KOPT-K1 (cell line): ENCODE data around the gene GPRC5A.
"Not testable (repeated sequence)": the region's sequence is repeated elsewhere in the genome, so short reads cannot be mapped to it uniquely, and the experiment has no call there.

ENCODE experiments used
- H3K27ac ChIP-seq: fragments of 200-600 bp; sonication (generic); 2 replicates; pipeline ENCODE4 v1.5.1; 2016; ENCODE audit warnings: antibody characterized with exemption, mild to moderate bottlenecking, low read depth, low read length; ENCODE audit not compliant: poor library complexity, severe bottlenecking
- H3K36me3 ChIP-seq: fragments of 200-600 bp; sonication (generic); 2 replicates; pipeline ENCODE4 v1.5.1; 2017; ENCODE audit warnings: antibody characterized with exemption, mild to moderate bottlenecking, low read length, moderate library complexity; ENCODE audit not compliant: insufficient read depth
- H3K9me3 ChIP-seq: fragments of 200-600 bp; sonication (generic); 2 replicates; pipeline ENCODE4 v1.5.1; 2017; ENCODE audit warnings: antibody characterized with exemption, low read length, mild to moderate bottlenecking; ENCODE audit not compliant: insufficient read depth, poor library complexity, severe bottlenecking

GPRC5A gene

GRCh38 chr12:12891080-12891880 lies at the start of gene GPRC5A:
Gene GPRC5A (plus strand): TSS chr12:12891562. CDS start chr12:12908250, 16,688 bp downstream.
- Histone ChIP-seq H3K27ac (no peak within 1 kb of the TSS), H3K9me3 (no peaks in the 10 kb centered on the region), H3K36me3 (no peaks in the 10 kb centered on the region)

- H3K27ac ChIP-seq: no peak overlapping the region
- no peaks in the 10 kb centered on the region for H3K36me3 ChIP-seq
- peaks cover 3% of the 10 kb centered on the region for H3K9me3 ChIP-seq
These were observed 45.5 kb upstream of the GPRC5A start for GRCh38 chr12:12845794-12846243.

- H3K9me3 ChIP-seq, H3K36me3 ChIP-seq, H3K27ac ChIP-seq: not testable (repeated sequence)
These were observed 44.6 kb upstream of the GPRC5A start for GRCh38 chr12:12846780-12847179.

GRCh38 chr12:12853435-12853834 lies 37.9 kb upstream of the GPRC5A start:
- Histone ChIP-seq H3K9me3 (peaks cover 9% of the 10 kb centered on the region), H3K27ac (no peak overlapping the region), H3K36me3 (no peaks in the 10 kb centered on the region)

GRCh38 chr12:12859690-12860089 lies 31.7 kb upstream of the GPRC5A start:
- Histone ChIP-seq H3K36me3 (no peaks in the 10 kb centered on the region), H3K27ac (no peak overlapping the region), H3K9me3 (no peaks in the 10 kb centered on the region)

- H3K27ac ChIP-seq: no peak overlapping the region
- H3K36me3 ChIP-seq: no peaks in the 10 kb centered on the region
- H3K9me3 ChIP-seq: no peaks in the 10 kb centered on the region
These were observed 27.1 kb upstream of the GPRC5A start for GRCh38 chr12:12864243-12864642.

- Histone ChIP-seq H3K27ac (no peak overlapping the region), H3K36me3 (no peaks in the 10 kb centered on the region), H3K9me3 (no peaks in the 10 kb centered on the region)
These were observed 22.7 kb upstream of the GPRC5A start for GRCh38 chr12:12868477-12869235.

GRCh38 chr12:12870465-12870864 lies 20.9 kb upstream of the GPRC5A start:
- no peaks in the 10 kb centered on the region for H3K9me3 ChIP-seq
- no peaks in the 10 kb centered on the region for H3K36me3 ChIP-seq
- no peak overlapping the region for H3K27ac ChIP-seq

GRCh38 chr12:12871587-12872138 lies 19.7 kb upstream of the GPRC5A start:
- Histone ChIP-seq H3K9me3 (no peaks in the 10 kb centered on the region), H3K36me3 (no peaks in the 10 kb centered on the region), H3K27ac (no peak overlapping the region)

GRCh38 chr12:12872139-12872933 lies 19.0 kb upstream of the GPRC5A start:
- Histone ChIP-seq H3K36me3 (no peaks in the 10 kb centered on the region), H3K27ac (no peak overlapping the region), H3K9me3 (no peaks in the 10 kb centered on the region)

GRCh38 chr12:12872934-12873275 lies 18.5 kb upstream of the GPRC5A start:
- Histone ChIP-seq H3K9me3 (no peaks in the 10 kb centered on the region), H3K36me3 (no peaks in the 10 kb centered on the region), H3K27ac (no peak overlapping the region)

- no peaks in the 10 kb centered on the region for H3K9me3 ChIP-seq
- H3K27ac ChIP-seq: no peak overlapping the region
- no peaks in the 10 kb centered on the region for H3K36me3 ChIP-seq
These were observed 17.3 kb upstream of the GPRC5A start for GRCh38 chr12:12874029-12874428.

GRCh38 chr12:12875301-12875700 lies 16.1 kb upstream of the GPRC5A start:
- H3K9me3 ChIP-seq, H3K36me3 ChIP-seq, H3K27ac ChIP-seq: not testable (repeated sequence)

- Histone ChIP-seq H3K27ac (no peak overlapping the region), H3K9me3 (no peaks in the 10 kb centered on the region), H3K36me3 (no peaks in the 10 kb centered on the region)
These were observed 14.1 kb upstream of the GPRC5A start for GRCh38 chr12:12877153-12877768.
